SIG-M5 (cell line): ENCODE measurements around the gene HELZ2.
"Not testable (repeated sequence)": the region's sequence is repeated elsewhere in the genome, so short reads cannot be mapped to it uniquely, and the experiment has no call there.

ENCODE experiments used
- DNase-seq: peaks from one replicate; lab custom pipeline; 2025; lab: John Stamatoyannopoulos, UW

The HELZ2 gene, protein sequence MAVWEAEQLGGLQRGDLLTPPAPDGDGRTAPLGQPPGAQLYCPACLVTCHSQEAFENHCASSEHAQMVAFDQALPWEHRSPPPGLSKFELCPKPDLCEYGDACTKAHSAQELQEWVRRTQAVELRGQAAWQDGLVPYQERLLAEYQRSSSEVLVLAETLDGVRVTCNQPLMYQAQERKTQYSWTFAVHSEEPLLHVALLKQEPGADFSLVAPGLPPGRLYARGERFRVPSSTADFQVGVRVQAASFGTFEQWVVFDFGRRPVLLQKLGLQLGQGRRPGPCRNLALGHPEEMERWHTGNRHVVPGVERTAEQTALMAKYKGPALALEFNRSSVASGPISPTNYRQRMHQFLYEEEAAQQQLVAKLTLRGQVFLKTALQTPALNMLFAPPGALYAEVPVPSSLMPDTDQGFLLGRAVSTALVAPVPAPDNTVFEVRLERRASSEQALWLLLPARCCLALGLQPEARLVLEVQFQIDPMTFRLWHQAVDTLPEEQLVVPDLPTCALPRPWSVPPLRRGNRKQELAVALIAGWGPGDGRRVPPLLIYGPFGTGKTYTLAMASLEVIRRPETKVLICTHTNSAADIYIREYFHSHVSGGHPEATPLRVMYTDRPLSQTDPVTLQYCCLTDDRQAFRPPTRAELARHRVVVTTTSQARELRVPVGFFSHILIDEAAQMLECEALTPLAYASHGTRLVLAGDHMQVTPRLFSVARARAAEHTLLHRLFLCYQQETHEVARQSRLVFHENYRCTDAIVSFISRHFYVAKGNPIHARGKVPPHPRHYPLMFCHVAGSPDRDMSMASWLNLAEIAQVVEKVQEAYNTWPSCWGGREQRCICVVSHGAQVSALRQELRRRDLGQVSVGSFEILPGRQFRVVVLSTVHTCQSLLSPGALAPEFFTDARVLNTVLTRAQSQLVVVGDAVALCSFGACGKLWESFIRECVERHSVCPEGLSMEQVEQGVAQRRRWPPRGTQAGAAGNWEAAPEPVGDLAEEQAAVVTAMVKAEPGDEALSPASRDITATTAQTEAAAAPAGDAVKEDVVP (N-terminal part only)

DNA sequence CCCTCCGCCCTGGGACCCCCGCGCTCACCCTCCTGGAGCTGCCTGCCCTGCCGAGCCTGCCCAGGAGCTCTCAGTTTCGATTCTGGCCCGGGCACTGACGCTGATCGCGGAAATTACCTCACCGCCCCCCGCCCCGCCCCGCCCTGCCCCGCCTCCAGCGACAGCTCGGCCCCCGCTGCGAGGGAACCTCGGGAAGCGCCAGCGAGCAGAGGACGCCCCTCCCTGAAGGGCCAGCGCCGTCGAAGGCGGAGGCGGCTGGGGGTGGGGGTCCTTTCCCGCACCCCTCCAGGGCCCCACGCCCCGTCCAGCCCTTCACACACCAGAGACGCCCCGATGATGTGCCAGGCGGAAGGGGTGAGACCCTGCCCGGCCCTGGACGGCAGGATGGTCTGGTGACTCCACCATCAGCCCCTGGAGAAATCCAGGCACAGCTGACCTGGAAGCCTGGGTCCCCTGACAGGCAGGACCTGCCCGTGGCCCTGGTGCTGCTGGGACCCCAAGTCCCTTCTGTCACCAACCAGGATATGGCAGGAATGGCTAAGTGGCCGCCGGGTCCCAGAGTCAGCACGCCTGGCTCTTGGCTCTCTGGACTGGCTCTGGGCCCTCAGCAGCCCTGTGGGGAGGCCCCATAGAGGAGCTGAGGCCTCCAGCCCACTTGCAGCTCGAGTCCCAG, at the start of gene HELZ2:
Gene HELZ2 (minus strand): TSS at position 84 of the 673 bp plus-strand sequence. CDS start 1,854 bp downstream, outside the sequence.
- DNase-seq: no peak

- no peak for DNase-seq
Observed at GRCh38 chr20:63622732-63623131, 48.7 kb upstream of the HELZ2 start.

- DNase-seq: no peak
Observed at GRCh38 chr20:63622096-63622495, 48.1 kb upstream of the HELZ2 start.

DNA sequence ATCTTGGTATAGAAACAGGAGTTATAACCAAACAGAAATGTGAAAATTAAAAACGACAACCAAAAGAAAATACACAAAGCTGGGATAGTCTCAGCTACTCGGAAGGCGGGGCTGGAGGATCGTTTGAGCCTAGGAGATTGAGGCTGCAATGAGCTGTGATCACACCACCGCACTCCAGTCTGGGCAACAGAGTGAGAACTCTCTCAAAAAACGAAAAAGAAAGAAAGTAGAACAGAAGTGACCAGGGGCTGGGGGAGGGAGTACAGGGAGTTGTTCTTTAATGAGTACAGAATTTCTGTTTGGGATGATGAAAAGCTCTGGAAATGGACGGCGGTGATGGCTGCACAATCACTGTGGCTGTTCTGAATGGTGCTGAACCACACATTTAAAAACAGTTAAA, 47.0 kb upstream of the HELZ2 start:
- DNase-seq: no peak

DNA sequence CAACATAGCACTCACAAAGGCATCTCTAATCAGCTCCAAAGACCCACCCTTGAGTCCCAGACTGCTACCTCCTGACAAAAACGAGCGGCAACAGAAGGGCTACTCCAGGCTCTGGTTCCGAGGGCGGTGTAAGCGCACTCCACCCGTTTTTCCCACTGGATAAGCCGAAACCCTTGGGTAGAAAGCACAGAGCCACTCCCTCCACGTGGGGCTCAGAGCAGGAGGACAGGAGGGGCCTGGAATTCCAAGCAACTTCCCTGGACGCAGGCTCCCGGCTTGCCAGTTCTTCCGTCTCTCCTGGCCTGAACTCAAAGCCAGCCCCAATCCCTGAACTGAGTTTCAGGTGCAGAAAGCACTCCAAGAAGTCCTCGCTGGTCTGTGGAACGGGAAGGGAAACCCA, 45.5 kb upstream of the HELZ2 start:
- DNase-seq: no peak

GRCh38 chr20:63619086-63619485, 45.0 kb upstream of the HELZ2 start:
- no peak for DNase-seq

- no peak for DNase-seq
Observed at GRCh38 chr20:63618291-63618980, 44.4 kb upstream of the HELZ2 start.

DNA sequence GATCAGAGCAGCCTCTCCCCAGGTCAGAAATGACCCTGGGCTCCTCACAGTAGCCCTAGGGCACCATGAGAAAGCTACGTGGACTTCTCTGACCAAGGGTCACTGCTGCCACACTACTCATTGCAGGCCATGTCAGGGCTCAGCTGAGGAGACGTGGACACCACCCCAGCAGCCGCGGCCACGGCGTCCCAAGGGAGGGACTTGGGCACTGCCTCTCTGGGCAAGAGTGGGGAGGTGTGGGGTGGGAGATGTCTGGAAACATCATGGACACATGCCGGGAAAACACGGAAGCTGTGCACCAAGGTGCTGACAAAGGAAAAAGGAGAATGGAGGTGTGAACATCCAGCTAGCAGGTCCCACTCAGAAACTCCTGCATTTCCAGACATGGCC, 43.8 kb upstream of the HELZ2 start:
- DNase-seq: no peak

DNA sequence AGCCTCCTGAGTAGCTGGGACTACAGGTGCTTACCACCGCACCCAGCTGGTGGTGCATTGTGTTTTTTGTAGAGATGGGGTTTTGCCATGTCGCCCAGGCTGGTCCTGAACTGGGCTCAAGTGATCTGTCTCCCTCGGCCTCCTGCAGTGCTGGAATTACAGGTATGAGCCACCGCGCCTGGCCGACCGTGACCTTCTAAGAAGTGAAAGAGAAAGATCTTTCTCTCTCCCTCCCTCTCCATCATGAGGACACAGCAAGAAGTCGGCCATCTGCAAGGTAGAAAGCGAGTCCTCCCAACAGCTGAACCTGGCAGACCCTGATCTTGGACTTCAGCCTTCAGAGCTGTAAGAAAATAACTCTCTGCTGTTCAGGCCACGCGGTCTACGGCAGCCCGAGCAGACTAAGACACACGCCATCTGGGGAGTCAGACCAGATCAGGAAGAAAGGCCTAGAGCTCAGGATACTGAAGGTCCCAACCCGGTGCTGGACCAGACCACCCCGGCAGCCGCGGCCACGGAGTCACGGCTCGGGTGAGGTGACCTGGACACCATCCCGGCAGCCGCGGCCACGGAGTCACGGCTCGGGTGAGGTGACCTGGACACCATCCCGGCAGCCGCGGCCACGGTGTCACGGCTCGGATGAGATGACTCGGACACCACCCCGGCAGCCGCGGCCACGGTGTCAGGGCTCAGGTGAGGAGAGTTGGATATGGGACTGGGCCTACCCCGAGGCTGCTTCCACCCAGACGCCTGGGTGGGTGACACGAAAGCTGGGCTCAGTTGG, 43.2 kb upstream of the HELZ2 start:
- no peak for DNase-seq

DNA sequence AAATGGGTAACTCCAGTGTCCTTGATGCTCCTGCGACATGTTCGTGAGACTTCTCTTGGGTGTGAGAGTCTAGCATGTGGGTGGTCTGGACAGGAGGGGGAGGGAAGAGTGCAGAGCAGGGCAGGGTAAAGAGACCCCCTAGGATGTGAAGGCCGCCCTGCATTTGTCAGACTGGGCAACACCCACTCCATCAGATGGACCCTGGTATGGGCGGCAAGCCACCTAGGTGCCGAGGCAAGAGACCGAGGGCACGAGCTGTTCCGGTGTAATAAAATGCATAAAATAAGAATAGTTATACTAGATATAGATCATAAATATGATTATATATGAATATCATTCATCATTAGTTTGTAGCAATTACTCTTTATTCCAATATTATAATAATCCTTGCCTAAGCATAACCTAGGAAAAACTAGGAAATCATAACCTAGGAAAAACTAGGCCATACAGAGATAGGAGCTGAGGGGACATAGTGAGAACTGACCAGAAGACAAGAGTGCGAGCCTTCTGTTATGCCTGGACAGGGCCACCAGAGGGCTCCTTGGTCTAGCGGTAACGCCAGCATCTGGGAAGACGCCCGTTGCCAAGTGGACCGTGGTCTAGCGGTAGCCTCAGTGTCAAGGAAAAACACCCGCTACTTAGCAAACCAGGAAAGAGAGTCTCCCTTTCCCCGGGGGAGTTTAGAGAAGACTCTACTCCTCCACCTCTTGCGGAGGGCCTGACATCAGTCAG, 40.0 kb upstream of the HELZ2 start:
- not testable (repeated sequence) for DNase-seq

GRCh38 chr20:63612276-63612931, 38.4 kb upstream of the HELZ2 start:
- peak; percentile 81 for DNase-seq

- no peak for DNase-seq
Observed at GRCh38 chr20:63611646-63612045, 37.6 kb upstream of the HELZ2 start.

- no peak for DNase-seq
Observed at GRCh38 chr20:63610581-63611435, 36.8 kb upstream of the HELZ2 start.

DNA sequence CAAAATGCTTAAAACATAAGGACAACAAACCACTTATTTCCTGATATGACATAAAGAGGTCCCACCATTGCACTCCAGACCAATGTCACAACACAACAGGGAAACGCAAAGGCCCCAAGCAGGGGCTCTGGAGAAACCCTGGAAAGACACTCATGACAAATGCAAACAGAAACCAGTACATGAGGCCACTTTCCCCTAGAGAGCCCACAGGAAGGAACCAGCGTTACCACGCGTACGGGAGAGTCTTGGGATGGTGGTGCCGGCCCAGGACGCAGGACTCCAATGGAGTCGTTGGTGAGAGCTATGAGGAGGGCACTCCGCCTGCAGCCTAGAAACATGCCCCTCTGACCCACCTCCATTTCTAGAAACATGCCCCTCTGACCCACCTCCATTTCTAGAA, 32.6 kb upstream of the HELZ2 start:
- no peak for DNase-seq

GRCh38 chr20:63602321-63602720, 28.3 kb upstream of the HELZ2 start:
- no peak for DNase-seq

- DNase-seq: not testable (repeated sequence)
Observed at GRCh38 chr20:63601679-63602078, 27.6 kb upstream of the HELZ2 start.

DNA sequence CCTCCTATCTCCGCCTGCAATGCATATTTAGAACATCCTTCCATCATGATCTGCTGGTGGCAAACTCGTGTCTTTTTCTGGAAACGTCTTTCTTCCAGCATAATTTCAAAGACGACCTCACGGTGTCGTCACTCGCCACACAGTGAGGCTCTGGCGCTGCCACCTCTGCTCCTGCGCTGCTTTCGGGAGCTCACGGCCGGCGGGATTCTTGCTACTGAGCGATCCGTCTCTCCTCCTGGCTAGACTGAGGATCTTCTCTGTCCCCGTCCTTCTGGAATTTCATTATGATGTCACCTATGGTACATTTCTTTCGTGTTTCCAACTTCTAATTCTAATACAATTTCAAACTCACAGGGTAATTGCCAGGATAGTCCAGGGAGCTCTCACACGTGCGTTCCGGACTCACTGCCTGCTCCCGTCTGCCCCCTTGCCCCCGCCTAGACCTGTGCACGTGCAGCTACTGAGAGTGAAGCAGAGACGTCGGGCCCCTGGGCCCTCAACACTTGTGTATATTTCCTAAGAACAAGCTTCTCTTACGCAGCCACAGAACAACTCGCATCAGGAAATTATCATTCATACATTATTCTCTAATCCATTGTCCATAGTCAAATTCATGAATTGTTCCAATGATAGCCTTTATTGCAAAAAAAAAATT, 25.5 kb upstream of the HELZ2 start:
- no peak for DNase-seq
